IPS DF 4.7 (cell line): ENCODE data around the gene TARDBP.
"Not testable (repeated sequence)": the region's sequence is repeated elsewhere in the genome, so short reads cannot be mapped to it uniquely, and the experiment has no call there.

Experiments used
- DNase-seq: peaks from one replicate; pipeline ENCODE4 v3.0.0-alpha.2; 2013; ENCODE audit warnings: low spot score; ENCODE audit errors: extremely low read depth

The TARDBP gene

DNA sequence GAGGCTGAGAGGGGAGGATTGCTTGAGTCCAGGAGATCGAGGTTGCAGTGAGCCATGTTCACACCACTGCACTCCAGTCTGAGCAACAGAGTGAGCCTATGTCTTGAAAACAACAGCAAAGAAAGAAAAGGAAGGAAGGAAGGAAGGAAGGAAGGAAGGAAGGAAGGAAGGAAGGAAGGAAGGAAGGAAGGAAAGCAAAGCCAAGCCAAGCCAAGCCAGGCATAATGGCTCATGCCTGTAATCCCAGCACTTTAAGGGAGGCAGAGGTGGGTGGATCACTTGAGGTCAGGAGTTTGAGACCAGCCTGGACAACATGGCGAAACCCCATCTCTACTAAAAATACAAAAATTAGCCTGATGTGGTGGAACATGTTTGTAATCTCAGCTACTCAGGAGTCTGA is 20.4 kb upstream of the TARDBP start:
- DNase-seq, result not testable (repeated sequence)

DNA sequence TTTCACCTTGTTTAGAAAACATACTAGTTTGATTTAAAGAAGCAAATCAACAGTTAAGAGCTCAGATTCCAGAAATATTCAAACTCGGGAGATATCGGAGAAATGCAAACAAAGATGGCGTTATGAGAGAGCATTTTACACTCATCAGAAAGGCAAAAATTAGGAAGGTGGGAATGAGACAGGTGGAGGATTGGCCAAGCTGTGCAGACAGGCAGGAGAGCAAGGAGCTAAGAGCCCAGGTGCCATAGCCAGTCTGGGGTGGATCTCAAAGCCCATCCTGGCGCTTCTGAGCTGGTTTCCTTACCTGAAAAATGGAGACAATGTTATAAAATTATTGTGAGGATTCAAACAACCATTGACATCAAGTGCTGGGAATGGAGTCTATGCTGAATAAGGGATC is 19.6 kb upstream of the TARDBP start:
- DNase-seq, result no peak

DNA sequence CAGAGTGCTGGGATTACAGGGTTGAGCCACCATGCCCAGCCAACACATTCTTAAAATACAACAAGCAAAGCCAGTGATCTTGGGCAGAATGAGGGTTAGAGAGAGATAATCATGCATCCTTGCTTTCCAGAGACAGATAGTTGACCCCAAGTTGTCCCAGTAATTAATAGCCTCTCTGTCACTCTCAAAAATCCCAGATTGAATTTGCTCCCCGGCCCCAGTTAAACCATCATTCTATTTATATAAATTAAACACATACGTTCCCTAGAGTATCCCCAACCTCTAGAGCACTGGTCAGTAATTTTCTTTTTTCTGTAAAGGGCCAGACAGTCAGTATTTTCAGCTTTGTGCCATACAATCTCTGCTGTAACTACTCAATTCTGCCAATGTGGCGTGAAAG is 16.4 kb upstream of the TARDBP start:
- no peak for DNase-seq

DNA sequence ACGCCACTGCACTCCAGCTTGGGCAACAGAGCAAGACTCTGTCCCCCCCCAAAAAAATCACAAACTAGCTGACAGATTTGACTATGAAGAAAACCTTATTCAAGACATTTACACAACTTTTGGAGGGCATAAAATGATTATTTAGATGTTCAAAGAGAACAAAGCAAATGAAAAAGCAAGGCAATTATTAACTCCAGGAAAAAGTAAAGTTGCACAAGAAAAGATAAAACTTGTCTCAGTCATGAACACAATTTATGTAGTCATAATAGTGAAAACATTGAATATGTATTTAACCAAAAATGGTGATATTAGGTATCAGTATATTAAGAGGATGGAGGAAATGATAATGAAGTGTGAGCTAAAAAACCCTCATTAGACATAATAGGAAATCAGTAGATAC is 11.9 kb upstream of the TARDBP start:
- DNase-seq, result no peak

DNA sequence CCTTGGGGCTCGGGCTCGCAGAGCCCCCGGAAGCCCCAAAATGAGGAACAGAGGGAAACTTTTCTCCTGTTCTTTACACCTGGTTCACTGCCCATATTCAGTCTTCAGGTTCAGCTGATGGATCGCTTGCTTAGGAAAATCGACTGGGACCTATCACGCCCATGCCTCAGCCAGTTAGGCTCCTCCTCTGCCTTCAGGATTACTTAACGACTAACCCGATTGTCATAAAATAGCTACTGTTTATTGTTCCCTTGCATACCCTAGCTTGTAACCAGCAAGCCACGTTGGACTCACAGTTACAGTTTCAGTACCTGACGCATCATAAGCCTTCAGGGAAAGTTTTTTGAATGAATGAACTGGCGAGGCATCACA is 692 bp downstream of the TARDBP start:
- no peak for DNase-seq

DNA sequence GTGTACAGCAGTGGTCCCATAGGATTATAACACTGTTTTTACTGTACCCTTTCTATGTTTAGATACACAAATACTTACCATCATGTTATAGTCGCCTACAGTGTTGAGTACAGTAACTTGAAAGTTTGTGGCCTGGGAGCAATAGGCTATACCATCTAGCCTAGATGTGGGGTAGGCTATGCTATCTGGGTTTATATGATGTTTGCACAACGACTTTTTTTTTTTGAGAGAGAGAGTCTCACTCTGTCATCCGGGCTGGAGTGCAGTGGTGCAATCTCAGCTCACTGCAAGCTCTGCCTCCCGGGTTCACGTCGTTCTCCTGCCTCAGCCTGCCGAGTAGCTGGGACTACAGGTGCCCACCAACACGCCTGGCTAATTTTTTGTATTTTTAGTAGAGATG is 6.9 kb downstream of the TARDBP start:
- not testable (repeated sequence) for DNase-seq

DNA sequence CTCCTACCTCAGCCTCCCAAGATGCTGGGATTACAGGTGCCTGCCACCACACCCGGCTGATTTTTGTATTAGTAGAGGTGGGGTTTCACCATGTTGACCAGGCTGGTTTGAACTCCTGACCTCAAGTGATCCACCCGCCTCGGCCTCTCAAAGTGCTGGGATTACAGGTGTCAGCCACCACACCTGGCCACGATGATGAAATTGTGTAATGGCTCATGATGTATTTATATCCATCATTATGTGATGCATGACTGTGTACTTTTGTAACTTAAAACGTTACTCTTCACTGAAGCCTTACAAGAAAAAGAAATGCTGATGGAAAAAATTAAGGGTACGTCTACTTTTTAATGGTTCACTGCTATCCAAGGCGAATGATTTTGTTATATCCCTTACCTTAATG is 7.5 kb downstream of the TARDBP start:
- no peak for DNase-seq

DNA sequence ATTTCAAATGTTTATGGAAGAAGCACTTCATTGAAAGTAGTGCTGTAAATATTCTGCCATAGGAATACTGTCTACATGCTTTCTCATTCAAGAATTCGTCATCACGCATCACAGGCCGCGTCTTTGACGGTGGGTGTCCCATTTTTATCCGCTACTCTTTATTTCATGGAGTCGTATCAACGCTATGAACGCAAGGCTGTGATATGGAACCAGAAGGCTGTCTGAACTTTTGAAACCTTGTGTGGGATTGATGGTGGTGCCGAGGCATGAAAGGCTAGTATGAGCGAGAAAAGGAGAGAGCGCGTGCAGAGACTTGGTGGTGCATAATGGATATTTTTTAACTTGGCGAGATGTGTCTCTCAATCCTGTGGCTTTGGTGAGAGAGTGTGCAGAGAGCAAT is 10.7 kb downstream of the TARDBP start:
- DNase-seq, result no peak

DNA sequence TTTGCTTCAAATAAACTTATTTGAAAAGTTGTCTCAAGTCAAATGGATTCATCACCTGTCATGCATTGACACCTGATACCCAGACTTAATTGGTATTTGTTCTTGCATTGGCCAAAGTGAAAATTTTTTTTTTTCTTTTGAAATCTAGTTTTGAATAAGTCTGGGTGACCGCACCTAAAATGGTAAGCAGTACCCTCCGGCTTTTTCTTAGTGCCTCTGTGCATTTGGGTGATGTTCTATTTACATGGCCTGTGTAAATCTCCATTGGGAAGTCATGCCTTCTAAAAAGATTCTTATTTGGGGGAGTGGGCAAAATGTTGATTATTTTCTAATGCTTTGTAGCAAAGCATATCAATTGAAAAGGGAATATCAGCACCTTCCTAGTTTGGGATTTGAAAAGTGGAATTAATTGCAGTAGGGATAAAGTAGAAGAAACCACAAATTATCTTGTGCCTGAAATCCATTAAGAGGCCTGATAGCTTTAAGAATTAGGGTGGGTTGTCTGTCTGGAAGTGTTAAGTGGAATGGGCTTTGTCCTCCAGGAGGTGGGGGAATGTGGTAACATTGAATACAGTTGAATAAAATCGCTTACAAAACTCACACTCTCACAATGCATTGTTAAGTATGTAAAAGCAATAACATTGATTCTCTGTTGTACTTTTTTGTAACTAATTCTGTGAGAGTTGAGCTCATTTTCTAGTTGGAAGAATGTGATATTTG is 11.9 kb downstream of the TARDBP start:
- no peak for DNase-seq

DNA sequence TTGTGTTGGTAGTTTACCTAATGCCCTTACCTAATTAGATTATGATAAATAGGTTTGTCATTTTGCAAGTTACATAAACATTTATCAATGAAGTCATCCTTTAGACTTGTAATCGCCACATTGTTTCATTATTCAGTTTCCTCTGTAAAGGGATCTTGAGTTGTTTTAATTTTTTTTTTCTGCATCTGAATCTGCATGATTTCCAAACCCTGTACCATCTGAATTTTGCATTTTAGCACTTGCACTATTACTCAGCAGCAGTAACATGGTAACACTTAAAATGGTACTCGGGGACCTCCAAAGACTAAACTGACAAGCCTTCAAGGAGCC is 12.4 kb downstream of the TARDBP start:
- no peak for DNase-seq

DNA sequence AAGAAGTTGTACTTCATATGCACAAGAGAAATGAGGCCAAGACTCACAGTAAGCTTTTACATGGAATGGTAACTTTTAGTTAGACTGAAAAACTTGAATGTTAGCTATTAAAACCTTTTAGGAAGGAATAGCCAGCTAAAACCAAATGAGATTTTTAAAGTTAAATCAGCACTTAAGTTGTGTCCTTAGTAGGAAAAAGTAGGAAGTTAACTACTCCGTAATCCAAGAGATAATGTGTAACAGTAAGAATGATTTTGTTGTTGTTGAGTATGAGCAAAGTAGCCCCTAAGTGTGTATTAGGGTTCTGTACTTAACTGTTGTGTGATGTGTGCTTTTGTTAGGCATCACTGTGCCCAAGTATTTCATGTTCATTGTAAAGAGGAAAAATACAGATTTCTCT is 13.2 kb downstream of the TARDBP start:
- DNase-seq, result no peak

DNA sequence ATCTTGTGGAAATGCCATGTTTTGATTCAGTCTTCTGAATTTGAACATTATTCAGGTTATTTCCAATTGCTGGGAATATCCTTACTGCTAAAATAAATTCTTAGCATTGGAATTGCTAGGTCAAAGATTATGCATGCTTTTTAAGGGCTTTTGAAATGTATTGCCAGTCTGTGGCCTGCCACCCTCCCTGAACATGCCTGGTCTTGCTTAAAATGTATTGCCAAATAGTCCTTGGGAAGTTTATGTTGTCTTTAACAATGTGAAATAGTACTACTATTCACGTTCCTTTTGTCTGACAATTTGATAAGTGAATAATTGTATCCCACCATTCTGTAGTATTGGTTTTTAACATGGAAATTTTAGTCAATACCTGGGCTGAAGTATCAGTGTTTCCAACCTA is 13.6 kb downstream of the TARDBP start:
- DNase-seq, result no peak

DNA sequence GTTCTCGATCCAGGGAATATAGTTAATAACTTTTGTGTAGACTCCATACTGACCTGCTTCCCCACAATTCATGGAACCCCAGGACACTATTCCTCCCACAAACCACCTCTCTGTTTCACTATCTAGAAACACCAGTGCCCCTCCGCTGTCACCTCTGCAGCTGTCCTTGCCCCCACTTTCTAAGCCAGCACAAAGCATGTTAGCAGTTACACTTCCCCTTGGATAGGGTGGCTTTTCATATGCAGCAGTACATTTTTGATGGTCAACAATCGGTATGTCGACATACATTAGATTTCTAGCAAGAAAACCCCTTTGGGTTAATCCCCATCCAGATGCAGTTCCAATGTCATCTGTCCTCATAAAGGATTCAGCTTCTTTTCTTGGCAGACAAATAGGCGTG is 14.4 kb downstream of the TARDBP start:
- DNase-seq, result no peak

DNA sequence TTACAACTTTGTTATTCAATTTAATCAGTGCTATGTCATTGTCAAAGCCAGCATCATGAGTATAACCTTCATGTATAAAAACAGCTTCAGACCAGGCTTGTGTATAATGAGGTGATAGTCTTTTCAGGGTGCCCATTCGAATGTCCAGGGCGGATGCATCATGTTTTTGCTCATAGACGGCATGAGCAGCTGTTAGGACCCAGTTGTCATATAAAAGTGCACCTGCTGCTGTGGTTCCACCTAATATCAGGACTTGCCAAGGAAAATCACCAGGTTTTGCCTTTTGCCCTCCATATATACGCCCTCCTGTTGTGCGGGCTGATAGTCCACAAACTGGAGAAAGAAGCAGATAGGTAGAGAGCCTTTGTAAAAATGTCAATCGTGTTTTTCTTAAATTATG is 14.9 kb downstream of the TARDBP start:
- DNase-seq, result no peak

DNA sequence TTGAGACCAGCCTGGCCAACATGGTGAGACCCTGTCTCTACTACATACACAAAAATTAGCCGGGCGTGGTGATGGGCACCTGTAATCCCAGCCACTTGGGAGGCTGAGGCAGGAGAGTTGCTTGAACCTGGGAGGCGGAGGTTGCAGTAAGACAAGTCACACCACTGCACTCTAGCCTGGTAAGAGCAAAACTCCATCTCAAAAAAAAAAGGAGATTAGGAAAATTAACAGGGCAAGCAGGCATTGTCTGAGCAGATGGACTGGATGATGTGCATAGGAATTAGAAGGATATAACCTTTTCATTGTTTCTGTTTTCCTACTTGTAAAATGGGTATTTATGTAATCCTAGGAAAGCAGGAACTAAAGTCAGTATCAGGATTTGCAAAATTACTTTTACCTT is 15.6 kb downstream of the TARDBP start:
- DNase-seq, result no peak

DNA sequence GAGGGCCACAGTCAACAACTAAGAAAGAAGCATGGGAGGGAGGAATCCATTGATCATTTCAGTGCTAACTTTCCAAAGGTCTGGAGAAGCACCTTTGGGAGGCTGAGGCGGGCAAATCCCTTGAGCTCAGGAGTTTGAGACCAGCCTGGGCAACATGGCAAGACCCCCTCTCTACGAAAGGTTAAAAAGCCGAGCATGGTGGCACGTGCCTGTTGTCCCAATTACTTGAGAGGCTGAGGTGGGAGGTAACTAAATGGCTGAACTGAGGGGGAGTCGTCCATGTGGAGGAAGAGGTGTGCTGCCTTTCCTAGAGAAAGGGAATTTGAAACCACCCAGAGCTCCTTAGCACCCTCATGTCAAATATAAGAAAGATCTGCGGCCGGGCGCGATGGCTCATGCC is 18.4 kb downstream of the TARDBP start:
- no peak for DNase-seq

DNA sequence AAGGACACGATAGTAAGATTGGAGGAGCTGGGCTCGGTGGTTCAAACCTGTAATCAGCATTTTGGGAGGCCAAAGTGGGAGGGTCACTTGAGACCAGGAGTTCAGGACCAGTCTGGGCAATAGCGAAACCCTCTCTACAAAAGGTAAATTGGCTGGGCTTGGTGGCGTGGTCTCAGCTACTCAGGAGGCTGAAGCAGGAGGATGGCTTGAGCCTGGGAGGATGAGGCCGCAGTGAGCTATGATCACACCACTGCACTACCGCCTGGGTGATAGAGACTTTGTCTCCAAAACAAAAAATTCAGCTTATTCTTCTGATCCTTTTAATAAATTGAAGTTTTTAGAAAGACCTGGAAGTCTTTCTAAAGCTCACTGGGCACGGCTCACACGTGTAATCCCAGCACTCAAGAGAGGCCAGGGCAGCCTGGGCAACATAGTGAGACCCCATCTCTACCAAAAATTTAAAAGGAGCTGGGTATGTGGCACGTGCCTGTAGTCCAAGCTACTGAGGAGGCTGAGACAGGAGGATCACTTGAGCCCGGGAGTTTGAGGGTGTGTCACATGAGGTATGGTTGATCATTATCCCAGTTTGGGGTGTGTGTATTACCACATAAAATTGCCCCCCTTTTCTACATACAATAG is 19.3 kb downstream of the TARDBP start:
- no peak for DNase-seq

DNA sequence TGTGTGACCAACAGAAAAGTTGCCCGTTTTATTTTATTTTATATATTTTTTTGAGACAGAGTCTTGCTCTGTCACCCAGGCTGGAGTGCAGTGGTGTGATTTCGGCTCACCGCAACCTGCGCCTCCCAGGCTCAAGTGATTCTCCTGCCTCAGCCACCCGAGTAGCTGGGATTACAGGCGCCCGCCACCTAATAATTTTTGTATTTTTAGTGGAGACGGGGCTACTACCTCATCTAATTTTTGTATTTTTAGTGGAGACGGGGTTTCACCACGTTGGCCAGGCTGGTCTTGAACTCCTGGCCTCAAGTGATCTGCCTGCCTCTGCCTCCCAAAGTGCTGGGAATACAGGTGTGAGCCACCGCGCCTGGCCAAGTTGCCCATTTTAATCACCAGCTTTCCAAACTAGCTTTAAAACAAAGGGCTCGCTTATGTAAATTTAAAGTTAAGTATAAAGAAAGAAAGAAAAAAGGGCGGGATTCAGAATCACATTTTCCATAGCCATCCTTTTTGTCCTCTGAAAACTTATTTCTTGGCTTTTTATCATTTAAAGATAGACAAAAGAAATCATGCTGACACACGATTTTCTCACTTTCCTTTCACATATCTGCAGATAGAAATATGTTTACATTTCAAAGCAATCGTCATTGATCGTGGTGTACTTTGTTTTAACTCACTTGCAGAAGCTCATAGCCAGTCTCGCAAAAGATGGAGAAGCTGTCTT is 24.7 kb downstream of the TARDBP start:
- not testable (repeated sequence) for DNase-seq

DNA sequence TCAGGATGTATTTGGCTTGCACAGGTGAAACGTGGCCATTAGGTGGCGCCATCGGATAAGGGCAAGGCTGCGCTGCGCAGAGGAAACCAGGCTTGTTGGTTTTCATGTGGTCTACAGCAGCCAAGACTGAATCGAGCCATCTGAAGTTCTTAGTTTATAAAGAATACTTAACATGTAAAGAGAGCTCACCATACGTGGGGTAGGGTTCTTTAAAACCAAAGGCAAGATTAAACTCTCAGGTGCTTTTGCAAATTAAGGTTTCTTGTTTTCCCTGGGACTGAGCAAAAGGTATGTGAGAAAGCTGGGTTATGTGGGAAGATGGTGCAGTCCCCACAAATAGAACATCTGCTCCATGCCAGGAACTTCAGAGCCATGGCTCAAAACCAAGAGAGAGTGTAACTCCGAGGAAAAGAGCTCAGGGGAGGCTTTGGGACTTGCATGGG is 25.3 kb downstream of the TARDBP start:
- no peak for DNase-seq

DNA sequence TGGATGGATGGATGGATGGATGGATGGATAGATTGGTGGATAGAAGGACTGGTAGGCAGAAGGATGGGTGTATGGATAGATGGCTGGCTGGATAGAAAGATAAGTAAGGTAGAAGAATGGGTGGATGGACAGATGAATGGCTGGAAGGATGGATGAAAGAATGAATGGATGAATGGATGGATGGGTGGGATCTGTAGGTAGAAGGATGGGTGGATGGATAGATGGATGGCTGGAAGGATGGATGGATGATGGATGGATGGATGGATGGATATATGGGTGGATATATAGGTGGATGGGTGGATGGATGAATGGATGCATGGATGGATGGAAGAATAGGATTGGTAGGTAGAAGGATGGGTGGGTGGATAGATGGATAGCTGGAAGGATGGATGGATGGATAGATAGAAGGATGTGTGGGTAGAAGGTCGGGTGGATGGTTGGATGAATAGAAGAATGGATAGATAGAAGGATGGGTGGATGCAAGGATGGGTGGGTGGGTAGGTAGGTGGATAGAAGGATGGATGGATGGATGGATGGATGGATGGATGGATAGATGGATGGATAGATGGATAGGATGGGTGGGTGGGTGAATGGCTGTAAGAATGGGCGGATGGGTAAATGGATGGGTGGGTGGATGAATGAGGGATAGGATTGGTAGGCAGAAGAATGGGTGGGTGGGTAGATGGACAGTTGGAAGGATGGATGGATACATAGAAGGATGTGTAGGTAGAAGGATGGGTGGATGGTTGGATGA is 27.1 kb downstream of the TARDBP start:
- DNase-seq, result no peak

DNA sequence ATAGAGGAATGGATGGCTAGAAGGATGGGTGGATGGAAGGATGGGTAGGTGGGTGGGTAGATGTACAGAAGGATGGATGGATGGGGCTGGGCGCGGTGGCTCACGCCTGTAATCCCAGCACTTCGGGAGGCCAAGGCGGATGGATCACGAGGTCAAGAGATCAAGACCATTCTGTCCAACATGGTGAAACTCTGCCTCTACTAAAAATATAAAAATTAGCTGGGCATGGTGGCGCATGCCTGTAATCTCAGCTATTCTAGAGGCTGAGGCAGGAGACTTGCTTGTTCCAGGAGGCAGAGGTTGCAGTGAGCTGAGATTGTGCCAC is 27.6 kb downstream of the TARDBP start:
- not testable (repeated sequence) for DNase-seq

DNA sequence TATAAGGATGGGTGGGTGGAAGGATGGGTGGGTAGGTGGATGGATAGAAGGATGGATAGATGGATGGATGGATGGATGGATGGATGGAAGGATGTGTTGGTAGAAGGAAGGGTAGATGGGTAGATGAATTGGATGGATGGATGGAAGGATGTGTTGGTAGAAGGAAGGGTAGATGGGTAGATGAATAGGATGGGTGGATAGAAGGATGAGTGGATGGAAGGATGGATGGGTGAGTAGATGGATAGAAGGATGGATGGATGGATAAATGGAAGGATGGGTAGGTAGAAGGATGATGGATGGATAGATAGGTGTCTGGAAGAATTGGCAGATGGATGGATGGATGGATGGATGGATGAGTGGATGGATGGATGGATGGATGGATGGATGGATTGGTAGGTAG is 28.6 kb downstream of the TARDBP start:
- no peak for DNase-seq
